Activated CD8-positive, alpha-beta memory T cell treated with anti-CD3 and anti-CD28 coated beads, Interleukin-2, amount 50 U/mL, for 24 hours (primary cell): ENCODE results near the gene TULP4.

Experiments used
- DNase-seq: peaks from one replicate; pipeline ENCODE4 v3.0.0-alpha.2; 2020; ENCODE audit errors: extremely low read depth

Gene TULP4

GRCh38 chr6:158312165-158312564 is at the start of gene TULP4:
Gene TULP4 (plus strand): TSS chr6:158312465. CDS start chr6:158314017, 1,552 bp downstream.
- no peak for DNase-seq

- DNase-seq, result no peak
Observed at GRCh38 chr6:158262755-158263154, 49.5 kb upstream of the TULP4 start.

- DNase-seq, result no peak
Observed at GRCh38 chr6:158264180-158264579, 48.1 kb upstream of the TULP4 start.

- no peak for DNase-seq
Observed at GRCh38 chr6:158266131-158266530, 46.1 kb upstream of the TULP4 start.

GRCh38 chr6:158268361-158269147 is 43.7 kb upstream of the TULP4 start:
- no peak for DNase-seq

GRCh38 chr6:158269657-158270056 is 42.6 kb upstream of the TULP4 start:
- no peak for DNase-seq

GRCh38 chr6:158270389-158271127 is 41.7 kb upstream of the TULP4 start:
- DNase-seq, result no peak

GRCh38 chr6:158272324-158272723 is 39.9 kb upstream of the TULP4 start:
- DNase-seq, result no peak

- no peak for DNase-seq
Observed at GRCh38 chr6:158278004-158278403, 34.3 kb upstream of the TULP4 start.

- no peak for DNase-seq
Observed at GRCh38 chr6:158279615-158280014, 32.6 kb upstream of the TULP4 start.

GRCh38 chr6:158283304-158283980 is 28.8 kb upstream of the TULP4 start:
- DNase-seq, result no peak

- DNase-seq, result no peak
Observed at GRCh38 chr6:158284007-158284875, 28.0 kb upstream of the TULP4 start.

- no peak for DNase-seq
Observed at GRCh38 chr6:158284876-158285655, 27.2 kb upstream of the TULP4 start.

GRCh38 chr6:158285656-158286021 is 26.6 kb upstream of the TULP4 start:
- DNase-seq, result no peak

GRCh38 chr6:158286413-158286812 is 25.9 kb upstream of the TULP4 start:
- DNase-seq, result no peak

- no peak for DNase-seq
Observed at GRCh38 chr6:158287047-158287446, 25.2 kb upstream of the TULP4 start.

GRCh38 chr6:158290040-158290439 is 22.2 kb upstream of the TULP4 start:
- DNase-seq, result no peak

GRCh38 chr6:158290659-158291058 is 21.6 kb upstream of the TULP4 start:
- peak; percentile 15 for DNase-seq

GRCh38 chr6:158292016-158292415 is 20.2 kb upstream of the TULP4 start:
- no peak for DNase-seq

GRCh38 chr6:158293122-158293521 is 19.1 kb upstream of the TULP4 start:
- DNase-seq, result no peak
